ENCODE results near the gene JKAMP.

JKAMP gene

GRCh38 chr14:59537476-59537875 lies 53.2 kb downstream of the JKAMP start:
- TF ChIP-seq RAD21 (IDR thresholded peaks at IDR 0.05; ENCODE audit: low read depth) (no peak), USF1 (IDR thresholded peaks at IDR 0.05) (no peak), FOXM1 (IDR thresholded peaks at IDR 0.05; ENCODE audit: borderline replicate concordance, low read depth) (no peak), EP300 (IDR thresholded peaks at IDR 0.05; ENCODE audit: borderline replicate concordance) (no peak), CEBPB (IDR thresholded peaks at IDR 0.05) (no peak), MAX (IDR thresholded peaks at IDR 0.05) (no peak), TAF1 (IDR thresholded peaks at IDR 0.05; ENCODE audit: low read depth) (no peak)

GRCh38 chr14:59538936-59539335 lies 54.6 kb downstream of the JKAMP start:
- TF ChIP-seq FOXM1 (IDR thresholded peaks at IDR 0.05; ENCODE audit: borderline replicate concordance, low read depth) (no peak), REST (IDR thresholded peaks at IDR 0.05; ENCODE audit: low read depth) (no peak), RAD21 (IDR thresholded peaks at IDR 0.05; ENCODE audit: low read depth) (no peak), TEAD4 (IDR thresholded peaks at IDR 0.05) (no peak), ZBTB7A (IDR thresholded peaks at IDR 0.05; ENCODE audit: low read depth) (no peak), MAX (IDR thresholded peaks at IDR 0.05) (no peak), NFIC (IDR thresholded peaks at IDR 0.05) (no peak), TCF12 (IDR thresholded peaks at IDR 0.05; ENCODE audit: low read depth) (no peak), EP300 (IDR thresholded peaks at IDR 0.05; ENCODE audit: borderline replicate concordance) (no peak), YY1 (IDR thresholded peaks at IDR 0.05; ENCODE audit: low read depth) (no peak), TAF1 (IDR thresholded peaks at IDR 0.05; ENCODE audit: low read depth) (no peak), CREB1 (IDR thresholded peaks at IDR 0.05; ENCODE audit: low read depth) (no peak), EGR1 (IDR thresholded peaks at IDR 0.05) (no peak), CEBPB (IDR thresholded peaks at IDR 0.05) (no peak), USF1 (IDR thresholded peaks at IDR 0.05) (no peak)

DNA sequence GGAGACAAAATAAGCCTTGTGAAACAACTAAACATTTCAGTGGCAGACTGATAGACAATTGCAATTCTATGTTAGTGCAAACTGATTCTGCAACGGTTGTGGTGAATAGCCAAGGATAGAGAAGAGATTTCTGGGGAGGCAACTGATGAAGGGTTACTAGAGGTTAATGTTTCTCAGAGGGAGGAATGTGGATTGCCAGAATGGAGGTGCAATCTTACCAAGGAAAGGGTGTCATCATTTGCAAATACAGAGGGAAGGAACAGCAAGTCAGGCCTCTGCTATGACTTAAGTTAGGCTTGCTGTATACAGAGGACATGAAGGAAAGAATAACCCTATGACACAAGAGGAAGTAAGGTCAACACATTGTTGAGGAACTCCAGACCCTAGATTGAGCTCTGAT lies 56.5 kb downstream of the JKAMP start:
- TF ChIP-seq NFIC (IDR thresholded peaks at IDR 0.05) (no peak), ZBTB7A (IDR thresholded peaks at IDR 0.05; ENCODE audit: low read depth) (no peak), EGR1 (IDR thresholded peaks at IDR 0.05) (no peak), RAD21 (IDR thresholded peaks at IDR 0.05; ENCODE audit: low read depth) (no peak)

DNA sequence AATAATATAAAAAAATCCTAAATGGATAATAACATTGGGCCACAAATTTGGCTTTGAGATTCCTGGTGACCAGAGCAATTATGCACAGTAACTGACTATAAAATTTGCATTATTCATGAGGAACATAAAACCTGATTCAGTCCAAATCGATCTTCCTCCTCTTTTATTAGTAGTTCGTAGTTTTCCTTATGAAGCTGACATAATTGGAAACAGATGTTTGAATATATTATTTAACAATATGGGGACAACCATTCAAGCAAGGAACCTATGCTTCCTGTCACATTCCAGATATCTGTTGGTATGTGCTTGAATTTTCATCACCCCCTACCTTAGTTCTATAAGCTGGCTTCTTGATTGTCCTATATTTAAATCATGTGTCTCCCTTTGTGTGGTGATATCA lies 57.4 kb downstream of the JKAMP start:
- no peak for TF ChIP-seq YY1 (IDR thresholded peaks at IDR 0.05; ENCODE audit: low read depth)
- no peak for TF ChIP-seq USF1 (IDR thresholded peaks at IDR 0.05)
- TF ChIP-seq CEBPB (IDR thresholded peaks at IDR 0.05) = no peak
- no peak for TF ChIP-seq EP300 (IDR thresholded peaks at IDR 0.05; ENCODE audit: borderline replicate concordance)
- no peak for TF ChIP-seq EGR1 (IDR thresholded peaks at IDR 0.05)
- TF ChIP-seq TCF12 (IDR thresholded peaks at IDR 0.05; ENCODE audit: low read depth) = no peak
- no peak for TF ChIP-seq TEAD4 (IDR thresholded peaks at IDR 0.05)

DNA sequence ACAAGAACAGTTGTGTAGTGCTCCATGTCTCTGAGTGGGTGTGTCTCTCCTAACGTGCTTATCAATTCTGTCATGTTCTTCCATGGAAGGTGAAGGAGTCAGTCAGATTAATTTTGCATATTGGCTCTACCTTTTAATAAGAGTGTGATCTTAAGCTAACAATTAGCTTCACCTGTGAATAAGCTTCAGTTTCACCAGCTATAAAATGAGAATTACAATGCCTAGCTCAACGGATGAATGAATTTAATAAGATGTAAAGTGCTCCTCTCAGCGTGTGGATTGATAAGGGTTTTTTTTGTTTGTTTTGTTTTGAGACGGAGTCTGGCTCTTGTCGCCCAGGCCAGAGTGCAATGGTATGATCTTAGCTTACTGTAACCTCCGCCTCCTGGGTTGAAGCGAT lies 59.6 kb downstream of the JKAMP start:
- no peak for TF ChIP-seq REST (IDR thresholded peaks at IDR 0.05; ENCODE audit: low read depth)

GRCh38 chr14:59547310-59547709 lies 63.0 kb downstream of the JKAMP start:
- TF ChIP-seq EP300 (IDR thresholded peaks at IDR 0.05; ENCODE audit: borderline replicate concordance) (no peak), RAD21 (IDR thresholded peaks at IDR 0.05; ENCODE audit: low read depth) (no peak), USF1 (IDR thresholded peaks at IDR 0.05) (no peak), ZBTB7A (IDR thresholded peaks at IDR 0.05; ENCODE audit: low read depth) (no peak), FOXM1 (IDR thresholded peaks at IDR 0.05; ENCODE audit: borderline replicate concordance, low read depth) (no peak), REST (IDR thresholded peaks at IDR 0.05; ENCODE audit: low read depth) (no peak), CEBPB (IDR thresholded peaks at IDR 0.05) (no peak), NFIC (IDR thresholded peaks at IDR 0.05) (no peak), TAF1 (IDR thresholded peaks at IDR 0.05; ENCODE audit: low read depth) (no peak), CREB1 (IDR thresholded peaks at IDR 0.05; ENCODE audit: low read depth) (no peak), MAX (IDR thresholded peaks at IDR 0.05) (no peak), EGR1 (IDR thresholded peaks at IDR 0.05) (no peak), TCF12 (IDR thresholded peaks at IDR 0.05; ENCODE audit: low read depth) (no peak), TEAD4 (IDR thresholded peaks at IDR 0.05) (no peak), YY1 (IDR thresholded peaks at IDR 0.05; ENCODE audit: low read depth) (no peak)

All from Ishikawa (cell line).